ENCODE measurements around the gene SPTLC3.

SPTLC3 gene

GRCh38 chr20:13031751-13032150 lies 23.0 kb downstream of the SPTLC3 start:
- DNase-seq (ENCODE audit: low spot score): no peak

GRCh38 chr20:13034115-13034514 lies 25.3 kb downstream of the SPTLC3 start:
- DNase-seq (ENCODE audit: low spot score): no peak

- no peak for DNase-seq (ENCODE audit: low spot score)
These were observed 26.2 kb downstream of the SPTLC3 start for GRCh38 chr20:13034936-13035335.

- no peak for DNase-seq (ENCODE audit: low spot score)
These were observed 26.8 kb downstream of the SPTLC3 start for GRCh38 chr20:13035399-13036152.

- DNase-seq (ENCODE audit: low spot score): no peak
These were observed 29.0 kb downstream of the SPTLC3 start for GRCh38 chr20:13037727-13038126.

GRCh38 chr20:13041574-13042457 lies 33.0 kb downstream of the SPTLC3 start:
- DNase-seq (ENCODE audit: low spot score): no peak

- DNase-seq (ENCODE audit: low spot score): no peak
These were observed 33.7 kb downstream of the SPTLC3 start for GRCh38 chr20:13042458-13042794.

GRCh38 chr20:13046409-13046808 lies 37.6 kb downstream of the SPTLC3 start:
- no peak for DNase-seq (ENCODE audit: low spot score)

GRCh38 chr20:13054011-13054410 lies 45.2 kb downstream of the SPTLC3 start:
- no peak for DNase-seq (ENCODE audit: low spot score)

- DNase-seq (ENCODE audit: low spot score): no peak
These were observed 50.1 kb downstream of the SPTLC3 start for GRCh38 chr20:13058666-13059389.

- no peak for DNase-seq (ENCODE audit: low spot score)
These were observed 50.8 kb downstream of the SPTLC3 start for GRCh38 chr20:13059398-13060136.

- DNase-seq (ENCODE audit: low spot score): no peak
These were observed 51.6 kb downstream of the SPTLC3 start for GRCh38 chr20:13060327-13060726.

- DNase-seq (ENCODE audit: low spot score): no peak
These were observed 52.6 kb downstream of the SPTLC3 start for GRCh38 chr20:13061381-13061780.

GRCh38 chr20:13062789-13063188 lies 54.0 kb downstream of the SPTLC3 start:
- no peak for DNase-seq (ENCODE audit: low spot score)

GRCh38 chr20:13068336-13068735 lies 59.6 kb downstream of the SPTLC3 start:
- DNase-seq (ENCODE audit: low spot score): no peak

GRCh38 chr20:13081877-13082276 lies 73.1 kb downstream of the SPTLC3 start:
- DNase-seq (ENCODE audit: low spot score): no peak

- DNase-seq (ENCODE audit: low spot score): no peak
These were observed 73.6 kb downstream of the SPTLC3 start for GRCh38 chr20:13082378-13082777.

GRCh38 chr20:13085275-13085674 lies 76.5 kb downstream of the SPTLC3 start:
- DNase-seq (ENCODE audit: low spot score): no peak

GRCh38 chr20:13089950-13090469 lies 81.2 kb downstream of the SPTLC3 start:
- no peak for DNase-seq (ENCODE audit: low spot score)

- DNase-seq (ENCODE audit: low spot score): no peak
These were observed 83.3 kb downstream of the SPTLC3 start for GRCh38 chr20:13092111-13092510.

- DNase-seq (ENCODE audit: low spot score): no peak
These were observed 86.2 kb downstream of the SPTLC3 start for GRCh38 chr20:13094976-13095375.

Data from Ammon's horn (tissue), 1 donor.